A549 treated with Hydrocortisone at 1 μM for 4 hours (cell line): Measurements from ENCODE around the gene GPR142. TPM values are rescaled to one million over a fixed set of nuclear protein-coding genes. Genes with fewer than 3 reads are reported as not detected.

Experiments used
- total RNA-seq: library from RNA; stranded (reverse); fragments of 200-300 nt; extraction: Qiagen RNA extraction; gene quantifications from 5 replicates; pipeline ENCODE4 v1.2.3, GENCODE V29; 2022

Gene GPR142
- not detected in 5 replicates for total RNA-seq

GRCh38 chr17:74367206-74367605, at the start of gene GPR142:
GPR142 (plus strand) TSS chr17:74367506; CDS start chr17:74369541, 2,035 bp downstream.

GRCh38 chr17:74325743-74326379, 41.4 kb upstream of the GPR142 start, which contains the start of gene KIF19:
KIF19 (plus strand) TSS chr17:74326226; CDS start chr17:74326350, 124 bp downstream.

GRCh38 chr17:74361230-74362068, 5.9 kb upstream of the GPR142 start, which contains the start of gene BTBD17:
BTBD17 (minus strand) TSS chr17:74361868; CDS start chr17:74361819, 49 bp downstream.

Other genes with a start within 250 kb of the GPR142 start
- gene RPL38, start 163.8 kb upstream of the GPR142 start, total RNA-seq: 2,596 to 3,141 TPM (median 2,758 TPM) in 5 replicates
- 1.7 to 2.3 TPM (median 2.0 TPM) in 5 replicates for gene TTYH2, start 153.9 kb upstream of the GPR142 start, total RNA-seq
- 0.05 to 0.06 TPM in 2 of 5 replicates, not detected in the others for gene DNAI2, start 93.3 kb upstream of the GPR142 start, total RNA-seq
- 0.03 to 0.08 TPM (median 0.05 TPM) in 4 of 5 replicates, not detected in the other for gene KIF19, start 41.3 kb upstream of the GPR142 start, total RNA-seq
- not detected in 5 replicates for gene BTBD17, start 5.6 kb upstream of the GPR142 start, total RNA-seq
- 49.3 to 62.9 TPM (median 55.3 TPM) in 5 replicates for gene GPRC5C, start 64.6 kb downstream of the GPR142 start, total RNA-seq
- 0.05 to 0.08 TPM (median 0.07 TPM) in 4 of 5 replicates, not detected in the other for gene CD300A, start 99.1 kb downstream of the GPR142 start, total RNA-seq
- 0.03 to 0.07 TPM (median 0.06 TPM) in 4 of 5 replicates, not detected in the other for gene CD300LB, start 164.0 kb downstream of the GPR142 start, total RNA-seq
- 0.20 to 0.43 TPM (median 0.41 TPM) in 5 replicates for gene CD300C, start 178.6 kb downstream of the GPR142 start, total RNA-seq
- 0.27 to 0.63 TPM (median 0.40 TPM) in 4 of 5 replicates, not detected in the other for gene CD300H, start 200.0 kb downstream of the GPR142 start, total RNA-seq
- gene CD300LD, start 224.8 kb downstream of the GPR142 start, total RNA-seq: not detected in 5 replicates